ENCODE measurements around the gene SCAMP4. TPM values are rescaled to one million over a fixed set of nuclear protein-coding genes. Genes with fewer than 3 reads are reported as not detected.

Gene SCAMP4
- total RNA-seq, 1 experiment from 2014 or later = 33.0 TPM

DNA sequence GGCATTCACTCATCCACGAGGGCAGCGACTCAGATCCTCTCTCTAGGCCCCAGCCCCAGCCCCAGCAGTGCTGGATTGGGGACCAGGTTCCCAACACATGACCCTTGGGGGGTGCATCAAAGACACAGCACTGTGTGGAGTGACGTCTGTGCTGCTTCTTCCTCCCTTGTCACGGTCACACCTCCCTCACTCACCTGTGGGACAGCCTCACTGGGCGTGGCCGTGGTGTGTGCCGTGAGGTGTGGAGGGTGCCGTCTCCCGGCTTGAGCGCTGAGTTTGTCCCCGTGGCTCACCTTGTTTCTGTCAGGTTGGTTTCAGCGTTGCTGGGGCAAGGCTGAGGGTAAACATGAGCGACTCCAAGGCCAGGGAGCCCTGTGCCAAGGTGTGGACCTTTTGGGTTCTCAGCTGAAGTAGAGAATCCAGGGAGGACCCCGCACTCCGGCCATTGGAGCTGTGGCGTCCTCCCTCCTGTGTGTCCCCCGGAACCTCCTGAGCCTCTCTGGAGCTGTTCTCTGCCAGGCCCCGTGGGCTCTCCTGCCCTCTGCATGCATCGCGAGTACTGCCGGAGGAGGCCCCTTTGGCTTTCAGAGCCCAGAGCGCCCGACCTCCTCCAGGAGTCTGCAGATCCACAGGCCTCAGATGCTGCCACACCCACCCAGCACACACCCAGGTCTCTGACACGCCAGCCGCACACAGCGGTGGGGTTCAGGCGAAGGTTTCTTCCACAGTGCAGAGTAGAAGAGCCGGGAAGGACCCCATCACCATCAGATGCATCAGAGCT, 69.4 kb downstream of the SCAMP4 start:
- DNase-seq = no peak
- H3K36me3 ChIP-seq = no peaks in the 10 kb centered on the region
- no peaks in the 10 kb centered on the region for H3K9me3 ChIP-seq
- no peaks in the 10 kb centered on the region for H3K27me3 ChIP-seq
- H3K4me3 ChIP-seq = no peak overlapping the region

DNA sequence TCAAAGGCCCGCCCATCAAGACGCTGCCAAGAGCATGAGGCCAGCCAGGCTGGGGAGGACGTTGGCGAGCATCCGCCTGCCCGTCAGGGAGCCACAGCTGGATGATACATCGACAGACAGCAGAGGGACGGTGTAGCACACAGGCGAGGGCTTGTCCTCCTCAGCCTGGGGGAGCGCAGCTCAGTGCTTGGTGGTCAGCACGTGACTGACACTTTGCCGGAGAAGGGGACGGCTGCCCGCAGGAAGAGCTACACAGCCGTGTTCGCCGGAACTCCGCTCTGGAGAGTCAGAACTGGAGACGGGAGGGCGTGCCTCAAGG, 69.9 kb downstream of the SCAMP4 start:
- Histone ChIP-seq H3K9me3 (no peaks in the 10 kb centered on the region), H3K36me3 (no peaks in the 10 kb centered on the region), H3K4me3 (no peak overlapping the region), H3K27me3 (no peaks in the 10 kb centered on the region)
- DNase-seq = no peak

Other genes with a start within 250 kb of the SCAMP4 start
- not detected in 2 replicates for gene ONECUT3, start 151.9 kb upstream of the SCAMP4 start, total RNA-seq (2014; rRNA removed; shearing (Covaris generic); ENCODE audit: low replicate concordance)
- gene ATP8B3, start 93.1 kb upstream of the SCAMP4 start, total RNA-seq (2014; rRNA removed; shearing (Covaris generic); ENCODE audit: low replicate concordance) = not detected in 2 replicates
- gene REXO1, start 56.9 kb upstream of the SCAMP4 start, total RNA-seq (2014; rRNA removed; shearing (Covaris generic); ENCODE audit: low replicate concordance) = 2.2 and 4.4 TPM in 2 replicates
- 8.1 and 12.6 TPM in 2 replicates for gene KLF16, start 41.8 kb upstream of the SCAMP4 start, total RNA-seq (2014; rRNA removed; shearing (Covaris generic); ENCODE audit: low replicate concordance)
- gene ABHD17A, start 19.9 kb upstream of the SCAMP4 start, total RNA-seq (2014; rRNA removed; shearing (Covaris generic); ENCODE audit: low replicate concordance) = 51.7 and 70.7 TPM in 2 replicates
- 3.6 TPM in 1 of 2 replicates, not detected in the other for gene ADAT3, start within 50 bp of the SCAMP4 start, total RNA-seq (2014; rRNA removed; shearing (Covaris generic); ENCODE audit: low replicate concordance)
- gene CSNK1G2, start 35.8 kb downstream of the SCAMP4 start, total RNA-seq (2014; rRNA removed; shearing (Covaris generic); ENCODE audit: low replicate concordance) = 20.1 and 34.5 TPM in 2 replicates
- 34.4 and 36.4 TPM in 2 replicates for gene BTBD2, start 110.3 kb downstream of the SCAMP4 start, total RNA-seq (2014; rRNA removed; shearing (Covaris generic); ENCODE audit: low replicate concordance)
- gene MKNK2, start 145.8 kb downstream of the SCAMP4 start, total RNA-seq (2014; rRNA removed; shearing (Covaris generic); ENCODE audit: low replicate concordance) = 17.9 and 38.6 TPM in 2 replicates
- 9.4 and 9.7 TPM in 2 replicates for gene MOB3A, start 190.9 kb downstream of the SCAMP4 start, total RNA-seq (2014; rRNA removed; shearing (Covaris generic); ENCODE audit: low replicate concordance)
- gene IZUMO4, start 191.5 kb downstream of the SCAMP4 start, total RNA-seq (2014; rRNA removed; shearing (Covaris generic); ENCODE audit: low replicate concordance) = not detected in 2 replicates
- gene AP3D1, start 246.2 kb downstream of the SCAMP4 start, total RNA-seq (2014; rRNA removed; shearing (Covaris generic); ENCODE audit: low replicate concordance) = 65.6 and 91.8 TPM in 2 replicates

Measured in MG63 (cell line).